D721Med (cell line): ENCODE data around the gene MAIP1.

Experiments
- DNase-seq: peaks from one replicate; pipeline ENCODE4 v3.0.0; 2011; ENCODE audit warnings: low spot score; ENCODE audit not compliant: insufficient read length
- FAIRE-seq: peaks from 2 replicates; lab custom pipeline; 2011; peaks lifted over from hg19 to GRCh38; lab: Jason Lieb, UNC
- TF ChIP-seq, protein P1 (sequence below): IDR thresholded peaks from 2 replicates; pipeline ENCODE4 v1.5.1; 2012; ENCODE audit warnings: mild to moderate bottlenecking, control low read depth; ENCODE audit not compliant: insufficient read depth; ENCODE audit errors: missing control alignments

The MAIP1 gene

DNA sequence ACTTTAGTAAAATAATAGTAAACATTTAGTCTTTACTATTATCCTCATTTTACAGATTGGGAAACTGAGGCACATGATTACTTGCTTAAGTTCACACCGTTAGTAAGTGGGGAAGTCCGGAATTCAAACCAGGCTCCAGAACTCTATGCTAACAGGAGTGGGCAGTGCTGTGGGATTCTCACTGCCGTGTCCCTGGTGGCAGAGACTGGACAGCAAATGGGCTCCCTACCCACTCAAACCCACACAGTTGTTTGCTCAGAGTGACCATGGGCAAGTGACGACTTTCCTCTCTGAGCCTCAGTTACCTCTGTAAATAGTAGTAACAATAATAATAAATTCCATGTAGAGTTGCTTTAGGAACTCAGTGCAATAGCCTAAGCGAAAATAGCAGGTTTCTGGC, 24.0 kb downstream of the MAIP1 start:
- no peak for DNase-seq
- no peak for FAIRE-seq

DNA sequence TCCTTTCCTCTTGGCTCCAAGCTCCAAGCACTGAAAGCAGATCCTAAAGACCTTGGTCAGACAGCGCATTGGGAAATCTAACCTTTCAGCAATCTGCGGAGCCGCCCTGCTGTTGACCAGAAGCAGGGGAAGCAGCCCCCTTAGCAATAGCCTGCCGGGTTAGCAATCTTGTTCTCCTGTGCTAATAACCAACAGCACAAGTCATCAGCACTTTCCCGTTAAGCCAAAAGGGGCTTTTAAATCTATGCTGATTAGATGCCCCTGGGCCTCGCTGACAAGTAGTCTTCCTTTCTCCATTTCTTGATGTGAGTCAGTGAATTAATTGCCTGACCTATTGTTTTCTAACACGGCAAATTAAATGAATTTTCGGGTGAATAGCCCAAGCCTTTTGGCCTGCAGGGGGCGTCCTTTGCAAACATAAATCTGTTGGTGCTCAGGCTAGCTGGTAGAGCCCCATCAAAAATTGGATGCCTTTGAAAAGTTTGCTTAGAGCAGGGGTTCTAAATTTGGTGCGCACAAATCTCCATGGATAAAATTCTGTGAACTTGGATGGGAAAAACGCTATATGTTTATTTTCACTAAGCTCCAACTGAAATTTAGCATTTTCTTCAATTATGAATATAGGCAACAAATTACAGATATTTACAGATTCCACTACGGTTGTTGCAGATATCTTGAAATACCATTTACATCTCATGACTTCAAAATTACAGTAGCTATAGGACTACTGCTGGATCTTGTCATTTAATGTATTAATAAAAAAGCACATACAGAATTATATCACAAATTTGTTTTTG, 24.6 kb downstream of the MAIP1 start:
- TF ChIP-seq, protein P1, sequence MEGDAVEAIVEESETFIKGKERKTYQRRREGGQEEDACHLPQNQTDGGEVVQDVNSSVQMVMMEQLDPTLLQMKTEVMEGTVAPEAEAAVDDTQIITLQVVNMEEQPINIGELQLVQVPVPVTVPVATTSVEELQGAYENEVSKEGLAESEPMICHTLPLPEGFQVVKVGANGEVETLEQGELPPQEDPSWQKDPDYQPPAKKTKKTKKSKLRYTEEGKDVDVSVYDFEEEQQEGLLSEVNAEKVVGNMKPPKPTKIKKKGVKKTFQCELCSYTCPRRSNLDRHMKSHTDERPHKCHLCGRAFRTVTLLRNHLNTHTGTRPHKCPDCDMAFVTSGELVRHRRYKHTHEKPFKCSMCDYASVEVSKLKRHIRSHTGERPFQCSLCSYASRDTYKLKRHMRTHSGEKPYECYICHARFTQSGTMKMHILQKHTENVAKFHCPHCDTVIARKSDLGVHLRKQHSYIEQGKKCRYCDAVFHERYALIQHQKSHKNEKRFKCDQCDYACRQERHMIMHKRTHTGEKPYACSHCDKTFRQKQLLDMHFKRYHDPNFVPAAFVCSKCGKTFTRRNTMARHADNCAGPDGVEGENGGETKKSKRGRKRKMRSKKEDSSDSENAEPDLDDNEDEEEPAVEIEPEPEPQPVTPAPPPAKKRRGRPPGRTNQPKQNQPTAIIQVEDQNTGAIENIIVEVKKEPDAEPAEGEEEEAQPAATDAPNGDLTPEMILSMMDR = peak; percentile 90
- DNase-seq = no peak
- FAIRE-seq = no peak

More for the DNA sequence above, 24.0 kb downstream of the MAIP1 start:
- TF ChIP-seq, protein P1 = no peak

GRCh38 chr2:199982126-199982843, 26.9 kb downstream of the MAIP1 start:
- no peak for FAIRE-seq
- TF ChIP-seq, protein P1 = no peak
- no peak for DNase-seq

GRCh38 chr2:199983534-199983933, 28.2 kb downstream of the MAIP1 start:
- DNase-seq (no peak), FAIRE-seq (no peak)
- TF ChIP-seq, protein P1 = no peak

- TF ChIP-seq, protein P1 = no peak
- no peak for FAIRE-seq
- no peak for DNase-seq
Measured at GRCh38 chr2:199984159-199984558, 28.8 kb downstream of the MAIP1 start.

- DNase-seq (no peak), FAIRE-seq (no peak)
- TF ChIP-seq, protein P1 = no peak
Measured at GRCh38 chr2:199984755-199985154, 29.4 kb downstream of the MAIP1 start.
